ENCODE data around the gene NEK3. TPM values are rescaled to one million over a fixed set of nuclear protein-coding genes. Genes with fewer than 3 reads are reported as not detected.
"Not testable (repeated sequence)": the region's sequence is repeated elsewhere in the genome, so short reads cannot be mapped to it uniquely, and the experiment has no call there.

NEK3 gene
- total RNA-seq = 10 to 100 TPM; 16.1 to 95.0 (median 21.9) TPM

DNA sequence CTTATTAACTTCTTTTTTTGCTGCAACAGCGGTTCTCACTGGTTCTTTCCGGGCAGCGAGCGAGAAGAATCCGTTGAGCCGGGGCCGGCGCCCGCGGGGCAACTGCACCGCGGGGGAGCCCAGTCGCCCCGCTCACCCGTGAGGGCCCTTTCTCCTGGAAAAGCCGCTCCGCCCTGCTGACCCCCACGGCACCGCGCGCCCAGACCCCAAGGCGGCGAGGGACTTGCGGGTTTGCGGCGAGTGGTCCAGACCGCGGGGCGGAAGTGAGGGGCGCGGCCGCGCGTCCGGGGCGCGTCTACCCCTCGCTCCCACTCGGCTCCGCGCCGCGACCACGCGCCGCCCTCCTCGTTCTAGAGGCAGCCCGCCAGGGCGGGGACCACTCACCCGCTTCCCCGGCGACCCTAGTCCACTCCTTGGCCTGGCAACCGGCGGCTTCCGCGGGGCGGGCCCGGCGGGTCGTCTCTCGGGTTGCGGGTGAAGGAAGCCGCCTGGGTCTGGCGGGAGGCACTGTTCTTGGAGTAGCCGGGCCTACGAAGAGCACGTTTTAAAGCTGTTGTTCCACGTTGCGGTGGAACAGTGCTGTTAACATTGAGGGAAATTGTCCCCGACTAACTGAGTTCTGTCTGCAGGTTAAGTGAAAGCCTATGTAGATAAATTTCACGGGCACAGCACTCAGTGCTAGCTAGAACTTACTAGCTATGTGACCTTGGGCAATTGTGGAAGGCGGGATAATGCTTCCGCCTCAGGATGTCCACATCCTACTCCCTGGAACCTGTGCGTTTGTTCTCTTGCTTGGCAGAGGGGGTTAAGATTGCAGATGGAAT is at the start of gene NEK3:
NEK3 (minus strand) TSS at position 439 of the 824 bp plus-strand sequence. CDS start 3,406 bp downstream, outside the sequence.
- peak; percentile 63 to 68 for DNase-seq
- TF ChIP-seq, protein P1, sequence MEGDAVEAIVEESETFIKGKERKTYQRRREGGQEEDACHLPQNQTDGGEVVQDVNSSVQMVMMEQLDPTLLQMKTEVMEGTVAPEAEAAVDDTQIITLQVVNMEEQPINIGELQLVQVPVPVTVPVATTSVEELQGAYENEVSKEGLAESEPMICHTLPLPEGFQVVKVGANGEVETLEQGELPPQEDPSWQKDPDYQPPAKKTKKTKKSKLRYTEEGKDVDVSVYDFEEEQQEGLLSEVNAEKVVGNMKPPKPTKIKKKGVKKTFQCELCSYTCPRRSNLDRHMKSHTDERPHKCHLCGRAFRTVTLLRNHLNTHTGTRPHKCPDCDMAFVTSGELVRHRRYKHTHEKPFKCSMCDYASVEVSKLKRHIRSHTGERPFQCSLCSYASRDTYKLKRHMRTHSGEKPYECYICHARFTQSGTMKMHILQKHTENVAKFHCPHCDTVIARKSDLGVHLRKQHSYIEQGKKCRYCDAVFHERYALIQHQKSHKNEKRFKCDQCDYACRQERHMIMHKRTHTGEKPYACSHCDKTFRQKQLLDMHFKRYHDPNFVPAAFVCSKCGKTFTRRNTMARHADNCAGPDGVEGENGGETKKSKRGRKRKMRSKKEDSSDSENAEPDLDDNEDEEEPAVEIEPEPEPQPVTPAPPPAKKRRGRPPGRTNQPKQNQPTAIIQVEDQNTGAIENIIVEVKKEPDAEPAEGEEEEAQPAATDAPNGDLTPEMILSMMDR (IDR thresholded peaks at IDR 0.05) = no peak
- intact Hi-C loops (cut with DNase I; ENCODE audit: low total_unique reads) = no loop called here

GRCh38 chr13:52208384-52208783 is 49.0 kb upstream of the NEK3 start:
- intact Hi-C loops (cut with DNase I; ENCODE audit: low total_unique reads); H3K4me3 ChIP-seq; H3K4me1 ChIP-seq; H3K27me3 ChIP-seq; H3K27ac ChIP-seq; H3K36me3 ChIP-seq; DNase-seq; H3K9me3 ChIP-seq: not testable (repeated sequence)

More for the DNA sequence above, at the start of gene NEK3:
- Histone ChIP-seq H3K9me3 (no peaks in the 10 kb centered on the region), H3K4me1 (peaks cover 0 to 3% of the 10 kb centered on the region in 2 donors), H3K27me3 (no peaks in the 10 kb centered on the region), H3K4me3 (peak within 1 kb of the TSS; percentile 58 to 75), H3K27ac (peak within 1 kb of the TSS; percentile 85 to 86), H3K36me3 (no peaks in the 10 kb centered on the region)

DNA sequence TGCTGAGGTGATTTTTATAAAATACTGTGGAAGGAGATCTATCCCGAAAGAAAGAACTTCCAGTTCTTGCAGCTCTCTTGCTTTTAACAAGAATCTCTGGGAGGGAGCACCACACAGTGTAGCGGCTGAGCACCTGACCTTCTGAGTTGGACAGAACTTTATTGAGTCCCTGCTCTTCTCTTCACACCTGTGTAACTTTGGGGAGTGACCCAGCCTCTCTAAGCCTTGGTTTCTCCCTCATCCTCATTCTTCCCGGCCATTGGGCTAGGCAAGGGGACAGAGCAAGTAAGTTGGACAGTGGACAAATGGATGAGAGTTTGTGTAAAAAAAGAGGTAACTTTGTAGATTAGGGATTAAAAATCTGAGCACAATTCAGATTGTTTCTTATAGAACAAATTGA is 48.5 kb upstream of the NEK3 start:
- H3K36me3 ChIP-seq; H3K4me1 ChIP-seq; H3K27me3 ChIP-seq; H3K9me3 ChIP-seq; H3K4me3 ChIP-seq; H3K27ac ChIP-seq; DNase-seq; intact Hi-C loops (cut with DNase I; ENCODE audit: low total_unique reads): not testable (repeated sequence)

- H3K9me3 ChIP-seq; H3K4me3 ChIP-seq; H3K27me3 ChIP-seq; H3K4me1 ChIP-seq; DNase-seq; H3K36me3 ChIP-seq; intact Hi-C loops (cut with DNase I; ENCODE audit: low total_unique reads); H3K27ac ChIP-seq: not testable (repeated sequence)
Observed at GRCh38 chr13:52207337-52207736, 47.9 kb upstream of the NEK3 start.

GRCh38 chr13:52204546-52204945 is 45.1 kb upstream of the NEK3 start:
- H3K9me3 ChIP-seq; H3K27ac ChIP-seq; DNase-seq; intact Hi-C loops (cut with DNase I; ENCODE audit: low total_unique reads); H3K4me3 ChIP-seq; H3K36me3 ChIP-seq; H3K4me1 ChIP-seq; H3K27me3 ChIP-seq: not testable (repeated sequence)

DNA sequence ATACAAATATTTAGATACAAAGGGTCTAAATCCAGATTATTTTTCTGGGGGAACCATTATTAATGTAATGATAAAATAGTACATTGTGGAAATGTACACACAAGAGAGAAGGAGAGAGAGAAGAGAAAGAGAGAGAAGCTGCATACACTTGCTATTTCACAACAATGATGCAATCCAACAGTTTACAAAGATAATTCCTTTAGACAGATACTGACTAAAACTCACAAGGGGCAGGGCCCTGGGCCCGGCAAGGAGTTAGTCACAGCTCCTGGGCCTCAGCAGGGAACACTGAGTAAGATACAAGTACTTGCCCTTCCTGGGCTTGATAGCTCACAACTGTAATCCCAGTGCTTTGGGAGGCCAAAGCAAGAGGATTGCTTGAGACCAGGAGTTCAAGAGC is 44.5 kb upstream of the NEK3 start:
- H3K4me1 ChIP-seq; H3K4me3 ChIP-seq; H3K36me3 ChIP-seq; H3K9me3 ChIP-seq; intact Hi-C loops (cut with DNase I; ENCODE audit: low total_unique reads); H3K27ac ChIP-seq; H3K27me3 ChIP-seq; DNase-seq: not testable (repeated sequence)

- H3K4me1 ChIP-seq; DNase-seq; H3K4me3 ChIP-seq; H3K27ac ChIP-seq; H3K36me3 ChIP-seq; H3K9me3 ChIP-seq; intact Hi-C loops (cut with DNase I; ENCODE audit: low total_unique reads); H3K27me3 ChIP-seq: not testable (repeated sequence)
Observed at GRCh38 chr13:52202506-52202905, 43.1 kb upstream of the NEK3 start.

DNA sequence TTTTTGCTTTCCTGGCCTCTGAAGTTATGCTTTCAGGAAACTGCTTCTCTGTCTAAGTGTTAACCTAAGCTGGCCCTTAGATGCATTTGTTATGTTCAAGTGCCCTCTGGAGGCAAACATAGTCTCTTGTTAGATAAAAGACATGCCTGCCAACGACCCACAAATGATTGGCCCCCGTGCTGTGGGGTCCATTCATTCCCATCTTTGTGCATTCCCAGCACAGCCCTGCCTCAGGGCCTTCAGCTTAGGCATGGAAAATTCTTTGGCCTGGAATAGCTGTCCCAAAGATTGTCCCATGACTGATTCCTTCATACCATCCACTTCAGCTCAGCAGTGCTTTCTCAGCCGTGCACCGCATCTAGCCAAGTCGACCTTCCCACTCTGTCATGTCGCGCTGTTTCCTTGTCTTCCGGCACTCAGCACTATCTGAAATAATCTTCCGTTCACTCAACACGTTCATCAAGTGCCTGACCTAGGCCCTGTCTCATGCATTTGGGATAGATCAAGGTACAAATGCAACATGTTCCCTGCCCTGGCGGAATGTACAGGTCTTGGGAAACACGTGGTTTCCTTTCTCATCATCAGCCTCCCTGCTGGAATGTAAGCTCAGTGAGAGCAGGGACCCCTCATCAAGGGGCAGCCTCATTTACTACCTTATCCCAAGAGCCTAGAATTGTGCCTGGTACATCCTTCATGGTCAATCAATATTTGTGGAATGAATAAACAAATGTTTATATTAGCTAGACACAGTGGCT is 42.2 kb upstream of the NEK3 start:
- H3K36me3 ChIP-seq; H3K4me3 ChIP-seq; DNase-seq; H3K4me1 ChIP-seq; H3K9me3 ChIP-seq; intact Hi-C loops (cut with DNase I; ENCODE audit: low total_unique reads); H3K27ac ChIP-seq; H3K27me3 ChIP-seq: not testable (repeated sequence)
- TF ChIP-seq, protein P1 (IDR thresholded peaks at IDR 0.05) = peak in 2 of 4 experiments; percentile 34 to 35

Measured in uterus (tissue), 4 donors.